IPS-15b (cell line): ENCODE measurements around the gene DOK3.

Source experiments
- H3K27me3 ChIP-seq: one replicate; pipeline ENCODE4 v1.6.1; 2013; ENCODE audit warnings: low read length; ENCODE audit not compliant: control insufficient read depth, insufficient read depth
- H3K36me3 ChIP-seq: one replicate; pipeline ENCODE4 v1.6.1; 2013; ENCODE audit warnings: low read length; ENCODE audit not compliant: control insufficient read depth, insufficient read depth
- H3K4me1 ChIP-seq: one replicate; pipeline ENCODE4 v1.6.1; 2013; ENCODE audit warnings: mild to moderate bottlenecking, low read length; ENCODE audit not compliant: control insufficient read depth, insufficient read depth
- H3K4me3 ChIP-seq: one replicate; pipeline ENCODE4 v1.5.1; 2013; ENCODE audit warnings: low read depth, low read length
- H3K9ac ChIP-seq: one replicate; pipeline ENCODE4 v1.6.1; 2013; ENCODE audit warnings: low read depth, mild to moderate bottlenecking, low read length
- H3K9me3 ChIP-seq: one replicate; pipeline ENCODE4 v1.6.1; 2013; ENCODE audit warnings: mild to moderate bottlenecking, low read length; ENCODE audit not compliant: control insufficient read depth, insufficient read depth

The DOK3 gene

GRCh38 chr5:177483042-177483441 lies 26.6 kb downstream of the DOK3 start:
- Histone ChIP-seq H3K9ac (no peak overlapping the region), H3K36me3 (peaks cover 30% of the 10 kb centered on the region), H3K4me3 (no peak overlapping the region), H3K4me1 (no peaks in the 10 kb centered on the region), H3K9me3 (no peaks in the 10 kb centered on the region), H3K27me3 (no peaks in the 10 kb centered on the region)

GRCh38 chr5:177482359-177482795 lies 27.2 kb downstream of the DOK3 start:
- Histone ChIP-seq H3K9ac (no peak overlapping the region), H3K36me3 (peaks cover 23% of the 10 kb centered on the region), H3K9me3 (no peaks in the 10 kb centered on the region), H3K27me3 (no peaks in the 10 kb centered on the region), H3K4me1 (no peaks in the 10 kb centered on the region), H3K4me3 (no peak overlapping the region)

GRCh38 chr5:177479774-177480173 lies 29.9 kb downstream of the DOK3 start:
- Histone ChIP-seq H3K4me3 (no peak overlapping the region), H3K36me3 (peaks cover 13% of the 10 kb centered on the region), H3K4me1 (no peaks in the 10 kb centered on the region), H3K9me3 (no peaks in the 10 kb centered on the region), H3K9ac (no peak overlapping the region), H3K27me3 (no peaks in the 10 kb centered on the region)

GRCh38 chr5:177478711-177479646 lies 30.6 kb downstream of the DOK3 start:
- Histone ChIP-seq H3K4me3 (no peak overlapping the region), H3K27me3 (no peaks in the 10 kb centered on the region), H3K9me3 (no peaks in the 10 kb centered on the region), H3K36me3 (peaks cover 11% of the 10 kb centered on the region), H3K4me1 (peaks cover 7% of the 10 kb centered on the region), H3K9ac (no peak overlapping the region)

DNA sequence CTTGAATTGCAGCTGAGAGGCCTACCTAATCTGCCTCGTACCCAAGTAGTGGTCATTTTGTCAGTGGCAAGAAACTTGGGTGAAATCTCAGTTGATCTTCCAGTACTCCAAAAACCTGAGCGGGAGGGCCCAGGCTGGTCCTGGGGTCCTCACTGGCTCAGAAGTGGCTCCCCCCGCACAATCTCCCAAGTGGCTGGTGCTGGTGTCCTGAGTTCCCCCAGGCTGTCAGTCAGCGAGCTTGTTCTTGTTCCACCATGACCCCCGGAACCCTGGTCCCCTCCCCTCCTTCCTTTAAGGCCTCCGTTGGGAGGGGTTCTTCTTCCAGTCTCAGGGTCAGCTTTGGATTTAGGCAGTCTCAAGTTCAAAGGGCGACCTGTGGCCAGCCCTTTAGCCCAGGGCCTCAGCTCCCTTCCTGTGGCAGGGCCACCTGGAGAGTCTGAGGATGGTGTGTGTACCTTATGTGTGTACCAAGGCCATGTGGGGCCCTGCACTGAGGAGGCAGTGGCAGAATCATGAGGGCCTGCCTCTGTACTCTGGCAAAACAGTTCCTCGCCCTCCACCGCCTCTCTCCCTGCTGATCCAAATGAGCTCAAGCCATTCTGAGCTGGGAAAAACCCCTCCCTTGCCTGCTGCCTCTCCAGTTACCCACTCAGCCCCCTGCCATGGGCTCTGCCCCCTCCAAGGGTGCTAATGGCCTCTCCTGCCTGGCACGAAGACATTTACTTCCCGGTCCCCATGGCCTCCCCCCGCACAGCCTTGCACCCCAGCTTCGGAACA lies 31.7 kb downstream of the DOK3 start:
- Histone ChIP-seq H3K9ac (no peak overlapping the region), H3K4me3 (no peak overlapping the region), H3K27me3 (no peaks in the 10 kb centered on the region), H3K4me1 (peaks cover 8% of the 10 kb centered on the region), H3K9me3 (no peaks in the 10 kb centered on the region), H3K36me3 (peaks cover 2% of the 10 kb centered on the region)

DNA sequence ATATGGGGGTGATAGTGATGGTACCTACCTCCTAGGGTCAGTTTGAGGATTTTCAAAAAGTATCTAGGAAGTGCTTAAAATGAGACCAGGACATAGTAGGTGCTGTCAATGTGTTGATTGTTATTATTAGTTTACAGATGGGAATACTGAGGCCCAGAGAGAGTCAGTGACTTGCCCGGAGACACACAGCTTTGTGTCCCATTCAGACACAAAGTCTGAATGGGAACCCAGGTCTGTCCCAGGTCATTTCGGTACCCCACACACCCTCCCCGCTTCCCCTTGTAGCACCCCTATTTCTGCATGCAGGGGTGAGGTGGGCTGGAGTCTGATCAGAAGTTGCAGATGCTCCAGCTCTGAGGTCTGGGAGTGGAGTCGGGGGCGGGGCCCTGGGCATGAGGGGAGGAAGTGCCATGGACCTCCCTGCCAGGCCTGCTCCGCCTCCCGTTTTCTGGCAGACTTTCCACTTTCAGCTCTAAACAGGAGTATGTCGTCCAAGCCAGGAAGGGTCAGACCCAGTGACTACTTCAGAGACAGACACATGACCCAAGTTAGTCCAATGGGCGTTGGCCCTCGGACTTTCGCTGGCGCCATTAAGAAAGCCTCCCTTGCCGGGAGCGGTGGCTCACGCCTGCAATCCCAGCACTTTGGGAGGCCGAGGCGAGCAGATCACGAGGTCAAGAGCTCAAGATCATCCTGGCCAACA lies 32.9 kb downstream of the DOK3 start:
- no peaks in the 10 kb centered on the region for H3K9me3 ChIP-seq
- no peak overlapping the region for H3K9ac ChIP-seq
- peaks cover 6% of the 10 kb centered on the region for H3K36me3 ChIP-seq
- H3K4me1 ChIP-seq = peaks cover 10% of the 10 kb centered on the region
- no peaks in the 10 kb centered on the region for H3K27me3 ChIP-seq
- H3K4me3 ChIP-seq = no peak overlapping the region

DNA sequence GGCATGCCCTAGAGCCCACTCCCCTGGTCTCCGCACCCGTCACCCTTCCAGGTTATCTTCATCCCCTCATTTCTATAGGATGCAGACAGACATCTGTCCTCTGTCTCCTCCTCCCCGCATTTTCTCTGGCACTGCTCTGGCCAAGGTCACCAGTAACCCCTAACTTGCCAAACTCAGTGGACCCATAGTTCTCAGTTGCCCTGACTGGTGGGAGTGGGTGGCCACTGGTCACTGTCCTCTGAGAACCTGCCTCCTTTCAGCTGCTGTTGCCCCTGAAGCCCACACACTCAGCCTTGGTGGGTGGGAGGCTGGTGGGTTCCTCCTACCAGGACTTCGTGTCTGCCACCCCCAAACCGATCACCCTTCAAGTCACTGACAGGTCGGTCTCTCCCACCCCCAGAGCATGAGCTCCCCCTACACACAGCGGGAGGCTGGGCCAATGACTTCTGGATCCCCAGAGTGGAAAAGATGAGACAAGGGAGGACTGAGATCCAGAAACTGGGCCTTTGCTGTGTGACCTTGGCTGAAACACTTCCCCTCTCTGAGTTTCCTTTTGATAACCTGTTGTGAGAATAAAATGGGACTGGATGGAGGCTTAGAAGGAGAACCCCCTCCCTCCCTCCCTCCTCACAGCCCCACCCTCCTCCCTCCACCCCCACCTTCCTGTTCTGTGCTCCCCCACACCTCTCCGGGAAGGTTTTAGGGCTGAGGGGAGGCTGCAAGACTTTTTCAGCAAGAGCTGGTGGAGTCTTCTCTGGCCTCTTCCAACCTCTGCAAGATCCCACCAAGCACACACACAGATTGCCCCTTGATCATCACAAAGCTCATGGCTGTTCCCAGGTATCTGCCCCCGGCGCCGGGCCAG lies 33.8 kb downstream of the DOK3 start:
- H3K36me3 ChIP-seq = peaks cover 14% of the 10 kb centered on the region
- H3K4me1 ChIP-seq = peaks cover 18% of the 10 kb centered on the region
- H3K4me3 ChIP-seq = no peak overlapping the region
- H3K9ac ChIP-seq = no peak overlapping the region
- H3K27me3 ChIP-seq = no peaks in the 10 kb centered on the region
- H3K9me3 ChIP-seq = no peaks in the 10 kb centered on the region

DNA sequence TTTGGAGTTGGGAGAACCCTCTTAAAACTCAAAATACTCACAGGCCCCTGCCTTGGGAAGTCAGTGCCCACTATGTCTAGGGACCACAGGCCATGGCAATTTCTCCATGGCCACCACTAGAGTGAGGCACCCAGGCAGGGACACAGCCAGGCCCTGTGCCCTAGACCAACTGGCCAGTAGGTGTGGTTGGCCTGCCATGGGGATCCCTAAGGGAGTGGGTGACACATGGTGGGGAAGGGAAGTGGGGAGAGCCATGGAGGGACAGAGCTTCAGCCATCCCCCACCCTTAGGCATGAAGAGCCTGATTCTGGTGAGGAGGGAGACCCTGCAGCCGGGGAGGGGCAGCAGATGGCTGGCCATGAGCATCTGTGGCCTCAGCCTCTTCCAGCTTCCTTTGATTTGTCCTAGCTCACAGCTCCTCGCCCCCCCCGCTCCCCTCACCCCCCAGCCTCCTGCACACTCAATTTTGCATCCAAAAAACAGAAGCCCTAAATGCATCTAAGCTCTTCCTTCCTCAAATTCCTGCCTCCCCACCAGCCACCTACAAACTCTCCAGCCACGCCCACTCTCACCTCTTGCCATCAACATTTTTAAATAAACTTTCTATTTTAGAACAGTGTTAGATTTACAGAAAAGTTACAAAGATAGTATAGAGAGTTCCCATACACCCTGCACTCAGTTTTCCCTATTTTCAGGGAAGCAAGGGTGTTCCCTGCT lies 34.6 kb downstream of the DOK3 start:
- Histone ChIP-seq H3K9me3 (no peaks in the 10 kb centered on the region), H3K36me3 (peaks cover 18% of the 10 kb centered on the region), H3K27me3 (no peaks in the 10 kb centered on the region), H3K4me3 (no peak overlapping the region), H3K9ac (no peak overlapping the region), H3K4me1 (peaks cover 25% of the 10 kb centered on the region)

GRCh38 chr5:177474002-177474476 lies 35.6 kb downstream of the DOK3 start:
- Histone ChIP-seq H3K4me1 (peaks cover 30% of the 10 kb centered on the region), H3K9me3 (no peaks in the 10 kb centered on the region), H3K27me3 (no peaks in the 10 kb centered on the region), H3K36me3 (peaks cover 18% of the 10 kb centered on the region), H3K9ac (peak overlapping the region; percentile 9), H3K4me3 (peak overlapping the region; percentile 24)

DNA sequence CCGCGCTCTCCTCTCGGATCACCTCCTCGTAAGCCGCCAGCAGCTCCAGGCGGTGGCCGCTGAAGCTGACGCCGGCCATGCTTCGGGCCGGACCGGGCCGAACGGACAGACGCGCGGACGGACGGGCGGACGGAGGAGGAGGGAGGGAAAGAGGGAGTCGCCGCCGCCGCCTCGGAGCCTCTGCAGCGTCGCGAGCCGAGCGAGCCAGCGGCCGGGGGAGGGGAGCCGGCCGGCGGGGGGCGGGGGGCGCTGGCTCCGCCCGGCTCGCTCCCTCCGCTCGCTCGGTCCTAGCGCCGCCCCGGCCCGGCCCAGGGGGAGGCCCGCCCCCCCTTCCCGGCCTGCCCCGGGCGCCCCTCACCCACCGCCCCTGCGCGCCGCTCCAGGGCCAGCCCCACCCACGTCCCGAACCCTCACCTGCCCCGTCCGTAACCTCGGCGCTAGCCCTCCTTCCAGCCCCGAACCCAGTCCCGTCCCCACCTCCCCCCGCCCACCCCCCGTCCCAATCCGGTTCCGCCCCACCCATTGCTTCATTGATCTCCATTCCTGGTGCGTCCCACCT lies 36.1 kb downstream of the DOK3 start, which contains the start of gene DBN1:
Gene DBN1 (minus strand): TSS at position 192 of the 559 bp plus-strand sequence. CDS start 113 bp downstream, at position 79.
- H3K4me1 ChIP-seq = peaks cover 30% of the 10 kb centered on the region
- H3K27me3 ChIP-seq = no peaks in the 10 kb centered on the region
- peaks cover 21% of the 10 kb centered on the region for H3K36me3 ChIP-seq
- peak within 1 kb of the TSS; percentile 83 for H3K9ac ChIP-seq
- peak within 1 kb of the TSS; percentile 81 for H3K4me3 ChIP-seq
- H3K9me3 ChIP-seq = no peaks in the 10 kb centered on the region
